ENCODE data around the gene TRIM72.
"Not testable (repeated sequence)": the region's sequence is repeated elsewhere in the genome, so short reads cannot be mapped to it uniquely, and the experiment has no call there.

The TRIM72 gene

DNA sequence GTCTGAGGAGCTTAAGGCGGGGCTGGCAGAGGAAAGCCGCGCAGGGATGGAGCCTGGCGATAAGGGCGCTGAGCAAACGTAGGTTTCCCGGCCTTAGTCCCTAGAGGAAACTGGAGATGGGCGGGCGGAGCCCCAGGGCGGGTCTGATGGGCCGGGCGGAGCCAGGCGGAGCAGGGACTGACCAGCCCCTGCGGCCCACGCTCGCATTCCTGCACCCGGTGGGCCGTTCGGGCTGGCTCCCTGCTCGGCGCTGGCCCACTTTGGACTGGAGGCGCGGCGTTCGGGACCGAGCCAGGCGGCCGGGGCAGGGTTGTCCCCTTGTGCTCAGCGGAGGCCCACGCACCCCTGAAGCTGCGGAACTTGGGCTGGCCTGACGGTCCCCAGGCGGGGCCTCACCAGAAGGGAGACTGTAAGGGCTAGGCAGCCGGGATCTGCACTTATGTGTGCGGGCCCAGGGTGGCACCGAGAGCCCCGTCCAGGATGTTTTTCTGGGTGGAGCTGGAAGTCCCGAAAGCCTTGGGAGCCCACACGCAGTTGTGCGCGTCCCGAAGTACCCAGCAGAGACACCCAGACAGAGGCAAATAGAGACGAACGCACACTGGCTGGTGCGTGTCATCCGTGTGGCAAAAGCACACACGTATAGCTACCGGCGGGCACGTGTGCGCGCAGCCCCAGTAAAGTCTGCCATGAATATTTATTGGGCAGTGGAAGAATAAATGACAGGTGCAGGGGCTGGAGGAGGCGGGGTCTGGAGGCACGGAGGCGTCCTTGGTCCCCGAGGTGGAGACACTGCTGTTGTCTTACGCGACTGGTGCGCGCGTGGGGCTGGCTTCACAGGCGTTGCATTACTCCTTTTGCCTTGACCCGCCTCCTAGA lies 1.6 kb downstream of the TRIM72 start:
- DNase-seq (ENCODE audit: low spot score), result no peak

DNA sequence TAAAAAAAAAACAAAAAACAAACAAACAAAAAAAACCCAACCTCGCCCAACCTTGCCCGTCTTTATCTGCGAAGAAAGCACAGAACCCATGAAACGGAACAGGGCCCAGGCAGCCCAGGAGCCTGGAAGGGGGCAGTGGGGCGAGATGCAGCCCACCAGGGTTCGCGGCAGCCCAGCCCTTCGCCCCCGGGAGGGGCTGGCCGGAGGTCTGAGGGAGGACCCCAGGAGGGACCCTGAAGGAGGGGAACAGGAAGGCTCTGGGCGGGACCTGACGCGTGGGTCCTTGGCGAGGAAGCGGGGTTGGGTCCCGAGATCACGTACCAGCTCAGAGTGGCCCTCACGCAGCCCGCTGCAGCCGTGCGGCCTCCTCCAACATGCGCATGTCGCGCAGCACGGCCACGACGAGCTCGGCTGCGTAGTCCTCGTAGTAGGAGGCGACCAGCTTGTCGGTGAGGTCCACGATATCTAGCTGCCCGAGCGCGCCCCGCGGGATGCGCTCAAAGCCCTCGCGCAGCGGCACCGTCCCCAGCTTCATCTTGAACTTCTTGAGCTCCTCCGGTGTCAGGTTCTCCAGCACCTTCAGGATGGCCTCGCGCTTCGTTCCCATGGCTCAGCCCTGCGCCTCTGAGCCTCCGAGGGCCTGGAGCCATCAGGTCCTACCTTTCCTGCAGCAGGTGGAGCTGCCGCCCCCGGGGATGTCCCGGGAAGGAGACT lies 2.7 kb downstream of the TRIM72 start, which contains the start of gene PYDC1:
PYDC1 (minus strand) TSS at position 714 of the 714 bp plus-strand sequence; CDS start at position 607, 107 bp downstream.
- DNase-seq (ENCODE audit: low spot score), result no peak

DNA sequence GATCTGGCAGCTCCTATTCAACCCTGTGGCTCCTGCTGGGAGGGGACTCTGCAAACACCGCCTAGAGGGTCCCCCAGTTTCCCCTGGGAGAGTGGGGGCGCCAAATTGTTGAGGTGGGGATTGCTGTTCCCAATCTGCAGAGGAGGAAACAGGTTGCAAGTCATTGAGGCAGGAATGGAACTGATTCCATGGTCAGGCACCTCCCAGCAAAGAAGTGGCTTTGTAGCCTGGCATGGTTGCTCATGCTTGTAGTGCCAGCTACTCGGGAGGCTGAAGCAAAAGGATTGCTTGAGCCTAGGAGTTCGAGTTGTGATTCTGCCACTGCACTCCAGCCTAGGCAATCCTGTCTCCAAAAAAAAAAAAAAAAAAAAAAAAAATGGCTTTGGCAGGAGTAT lies 3.2 kb downstream of the TRIM72 start:
- no peak for DNase-seq (ENCODE audit: low spot score)

DNA sequence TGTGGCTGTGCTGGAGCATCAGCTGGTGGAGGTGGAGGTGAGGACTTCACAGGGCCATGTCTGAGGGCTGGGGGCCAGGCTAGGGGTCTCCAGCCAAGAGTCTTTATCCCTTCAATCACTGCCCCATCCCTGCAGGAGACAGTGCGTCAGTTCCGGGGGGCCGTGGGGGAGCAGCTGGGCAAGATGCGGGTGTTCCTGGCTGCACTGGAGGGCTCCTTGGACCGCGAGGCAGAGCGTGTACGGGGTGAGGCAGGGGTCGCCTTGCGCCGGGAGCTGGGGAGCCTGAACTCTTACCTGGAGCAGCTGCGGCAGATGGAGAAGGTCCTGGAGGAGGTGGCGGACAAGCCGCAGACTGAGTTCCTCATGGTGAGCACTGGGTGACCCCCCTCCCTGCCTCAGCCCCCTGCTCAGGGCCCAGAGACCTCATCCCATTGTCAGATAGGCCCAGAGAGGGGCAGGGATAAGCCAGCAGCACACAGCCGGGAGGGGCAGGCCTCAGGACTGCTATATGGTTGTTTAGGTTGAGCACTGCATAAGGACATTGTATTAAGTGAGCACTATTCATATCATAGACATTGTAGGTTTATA lies 5.3 kb downstream of the TRIM72 start:
- DNase-seq (ENCODE audit: low spot score), result no peak

GRCh38 chr16:31221357-31222160 lies 7.6 kb downstream of the TRIM72 start:
- no peak for DNase-seq (ENCODE audit: low spot score)

DNA sequence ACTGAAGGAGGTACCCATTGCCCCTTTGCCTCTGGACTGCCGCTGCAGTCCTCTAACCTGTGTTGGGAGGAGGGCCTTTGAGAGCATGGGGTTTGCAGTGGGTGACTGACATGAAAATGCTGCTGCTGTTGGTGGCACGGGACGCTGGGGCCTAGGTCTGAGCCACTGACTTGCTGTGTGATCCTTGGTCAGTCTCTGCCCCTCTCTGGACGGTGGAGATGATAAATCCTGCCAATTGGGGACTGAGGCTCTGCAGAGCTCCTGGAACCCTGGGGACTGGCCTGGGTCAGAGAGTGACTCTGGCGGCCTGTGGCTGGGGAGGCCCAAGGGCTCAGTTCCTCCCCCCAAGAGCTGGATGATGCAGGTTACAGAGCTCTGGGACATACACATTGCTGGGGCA lies 9.1 kb downstream of the TRIM72 start:
- no peak for DNase-seq (ENCODE audit: low spot score)

- no peak for DNase-seq (ENCODE audit: low spot score)
These were observed 10.4 kb downstream of the TRIM72 start for GRCh38 chr16:31224092-31224955.

- DNase-seq (ENCODE audit: low spot score), result no peak
These were observed 11.3 kb downstream of the TRIM72 start for GRCh38 chr16:31225193-31225592.

DNA sequence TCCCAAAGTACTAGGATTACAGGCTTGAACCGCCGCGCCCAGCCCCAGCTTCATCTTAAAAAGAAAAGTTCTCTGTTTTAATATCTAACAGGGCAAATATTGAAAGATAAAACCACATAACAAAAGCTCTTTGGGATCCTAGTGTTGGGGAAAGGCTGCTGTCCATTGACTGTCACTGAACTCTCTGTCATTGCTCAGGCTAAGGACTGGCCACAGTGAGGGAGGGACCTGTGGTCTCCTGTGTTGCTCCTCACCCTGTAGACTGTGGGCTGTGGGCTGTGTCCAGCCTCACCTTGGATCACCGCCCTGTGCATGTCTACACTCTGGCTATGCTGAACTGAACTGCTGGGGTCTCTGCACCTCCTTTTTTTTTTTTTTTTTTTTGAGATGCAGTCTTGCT lies 14.3 kb downstream of the TRIM72 start:
- no peak for DNase-seq (ENCODE audit: low spot score)

GRCh38 chr16:31229501-31229900 lies 15.6 kb downstream of the TRIM72 start:
- no peak for DNase-seq (ENCODE audit: low spot score)

GRCh38 chr16:31238041-31238440 lies 24.1 kb downstream of the TRIM72 start:
- no peak for DNase-seq (ENCODE audit: low spot score)

DNA sequence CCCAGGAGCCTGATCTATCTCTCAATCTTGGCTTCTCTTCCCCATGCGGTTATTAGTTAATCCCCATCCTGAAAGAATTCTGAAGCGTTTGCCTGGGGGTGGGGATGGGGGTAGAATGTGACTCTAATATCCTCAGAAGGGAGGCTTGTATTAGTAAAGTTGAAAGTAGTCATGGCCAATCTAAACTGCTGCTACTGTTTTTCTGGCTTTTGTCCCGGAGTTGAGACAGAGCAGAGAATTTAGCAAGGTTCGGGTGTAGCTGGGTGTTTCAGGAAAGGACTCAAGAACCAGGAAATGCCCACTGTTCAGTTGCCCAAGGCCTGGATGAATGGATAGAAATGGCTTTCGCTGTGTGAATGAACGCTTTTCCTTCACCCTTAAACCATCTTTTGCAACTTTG lies 28.3 kb downstream of the TRIM72 start:
- DNase-seq (ENCODE audit: low spot score), result no peak

DNA sequence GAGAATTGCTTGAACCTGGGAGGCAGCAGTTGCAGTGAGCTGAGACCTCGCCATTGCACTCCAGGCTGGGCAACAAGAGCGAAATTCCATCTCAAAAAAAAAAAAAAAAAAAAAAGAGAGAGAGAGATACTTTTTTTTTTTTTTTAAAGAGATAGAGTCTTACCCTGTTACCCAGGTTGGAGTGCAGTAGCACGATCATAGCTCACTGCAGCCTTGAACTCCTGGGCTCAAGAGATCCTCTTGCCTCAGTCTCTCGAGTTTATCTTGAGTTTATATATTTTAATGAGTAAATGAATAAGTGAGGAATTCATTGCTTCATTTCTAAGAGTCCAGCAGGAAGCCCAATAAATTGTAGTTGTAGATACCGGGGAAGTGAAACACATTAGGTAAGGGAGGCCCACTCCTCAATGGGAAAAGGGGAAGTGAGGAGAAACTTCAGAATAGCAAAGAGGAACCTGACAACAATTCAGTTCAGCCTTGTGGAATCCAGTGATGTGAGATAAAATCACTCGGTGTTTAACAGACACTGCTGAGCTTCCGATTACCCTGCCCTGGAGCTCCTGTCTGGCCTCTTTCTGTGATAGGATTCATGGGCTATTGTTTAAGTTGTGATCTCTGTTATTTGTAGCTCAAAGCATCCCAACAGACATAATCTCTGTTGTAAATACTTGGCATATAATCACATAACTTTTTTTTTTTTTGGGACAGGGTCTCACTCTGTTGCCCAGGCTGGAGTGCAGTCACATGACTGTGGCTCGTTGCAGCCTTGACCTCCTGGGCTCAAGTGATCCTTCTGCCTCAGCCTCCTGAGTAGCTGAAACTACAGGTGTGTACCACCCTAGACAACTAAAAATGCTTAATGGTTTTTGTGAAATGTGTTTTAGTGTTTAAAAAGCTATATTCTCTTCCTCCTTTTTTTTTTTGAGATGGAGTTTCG lies 30.1 kb downstream of the TRIM72 start:
- peak; percentile 48 for DNase-seq (ENCODE audit: low spot score)

- DNase-seq (ENCODE audit: low spot score), result not testable (repeated sequence)
These were observed 31.7 kb downstream of the TRIM72 start for GRCh38 chr16:31245598-31245997.

GRCh38 chr16:31246296-31246695 lies 32.4 kb downstream of the TRIM72 start:
- DNase-seq (ENCODE audit: low spot score), result no peak

GRCh38 chr16:31248344-31248743 lies 34.4 kb downstream of the TRIM72 start:
- no peak for DNase-seq (ENCODE audit: low spot score)

- DNase-seq (ENCODE audit: low spot score), result no peak
These were observed 37.0 kb downstream of the TRIM72 start for GRCh38 chr16:31250782-31251384.

DNA sequence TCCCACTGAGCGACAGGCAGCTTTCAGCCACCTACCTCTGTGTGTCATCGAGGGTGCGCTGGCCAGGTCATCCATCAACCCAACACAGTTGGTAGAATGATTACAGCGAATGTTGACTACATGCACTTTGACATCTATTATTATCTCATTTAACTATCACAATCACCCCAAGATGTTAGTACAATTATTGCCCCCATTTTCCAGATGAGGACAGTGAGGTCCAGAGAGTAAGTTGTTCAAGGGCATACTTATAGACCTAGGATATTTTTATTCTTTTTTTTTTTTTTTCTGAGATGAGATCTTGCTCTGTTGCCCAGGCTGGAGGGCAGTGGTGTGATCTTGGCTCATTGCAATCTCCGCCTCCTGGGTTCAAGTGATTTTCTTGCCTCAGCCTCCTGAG lies 37.5 kb downstream of the TRIM72 start:
- DNase-seq (ENCODE audit: low spot score), result no peak

DNA sequence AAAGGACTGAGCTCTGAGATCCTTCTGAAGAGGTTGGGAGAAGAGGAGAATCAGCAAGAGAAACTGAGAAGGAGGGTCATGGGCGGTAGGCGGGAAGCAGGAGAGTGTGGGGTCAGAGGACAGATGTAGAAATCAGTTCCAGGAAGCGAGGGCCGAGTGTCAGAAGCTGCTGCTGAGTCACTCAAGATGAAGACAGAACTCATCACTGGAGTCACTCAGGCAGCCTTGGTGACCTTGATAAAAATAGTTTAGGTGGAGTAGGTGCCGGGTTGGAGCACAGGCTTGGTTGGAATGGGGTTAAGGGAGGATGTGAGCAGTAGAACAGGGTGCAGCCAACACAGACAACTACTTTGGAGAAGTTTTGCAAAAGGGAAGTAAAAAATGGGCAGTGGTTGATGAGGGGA lies 39.7 kb downstream of the TRIM72 start:
- no peak for DNase-seq (ENCODE audit: low spot score)

- no peak for DNase-seq (ENCODE audit: low spot score)
These were observed 42.5 kb downstream of the TRIM72 start for GRCh38 chr16:31256466-31256865.

All from NAMALWA (cell line).